HG03108 (cell line): Measurements from ENCODE around the gene RTP4.
"Not testable (repeated sequence)": the region's sequence is repeated elsewhere in the genome, so short reads cannot be mapped to it uniquely, and the experiment has no call there.

Experiments
- ATAC-seq: cut with Tn5 transposase; IDR thresholded peaks from one replicate; pipeline ENCODE4 v1.9.1; 2021; ENCODE audit warnings: moderate library complexity; ENCODE audit not compliant: unreplicated experiment

The RTP4 gene

GRCh38 chr3:187369089-187369447 lies 883 bp downstream of the RTP4 start:
- no peak for ATAC-seq

DNA sequence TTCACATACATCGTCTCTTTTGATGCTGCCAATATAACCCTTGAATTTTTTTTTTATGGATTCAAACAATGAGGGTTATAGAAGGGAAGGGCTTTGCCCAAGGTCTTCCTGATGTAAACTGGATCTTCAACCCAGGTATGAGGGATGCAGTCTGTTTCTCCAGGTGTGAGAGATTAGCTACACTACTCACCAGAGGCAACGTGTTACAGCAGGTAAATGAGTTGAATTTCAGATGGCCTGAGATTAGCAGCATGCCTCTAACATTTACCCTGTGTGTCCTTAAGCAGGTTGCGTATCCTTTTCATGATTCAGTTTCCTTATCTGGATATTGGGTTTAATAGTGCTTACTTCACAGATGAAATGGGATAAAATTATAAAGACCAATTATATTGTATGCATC lies 1.9 kb downstream of the RTP4 start:
- no peak for ATAC-seq

DNA sequence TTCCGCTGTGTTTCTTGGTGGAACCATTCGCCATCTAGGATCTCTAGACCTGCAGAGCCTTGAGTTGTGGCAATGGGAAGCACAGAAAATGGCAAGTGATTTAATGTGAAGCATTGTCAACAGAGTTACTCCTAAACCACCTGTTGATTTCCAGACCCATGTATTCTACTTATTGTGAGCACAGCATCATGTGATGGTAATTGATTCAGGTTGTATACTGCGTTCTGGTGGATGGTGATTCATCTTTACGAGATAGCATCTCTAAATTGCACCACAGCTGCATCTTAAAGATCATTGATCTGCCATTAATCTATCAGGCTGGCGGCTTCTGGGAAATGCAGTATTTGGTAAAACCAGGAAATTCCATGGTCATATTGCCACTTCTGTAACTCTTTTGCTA lies 7.4 kb downstream of the RTP4 start:
- no peak for ATAC-seq

DNA sequence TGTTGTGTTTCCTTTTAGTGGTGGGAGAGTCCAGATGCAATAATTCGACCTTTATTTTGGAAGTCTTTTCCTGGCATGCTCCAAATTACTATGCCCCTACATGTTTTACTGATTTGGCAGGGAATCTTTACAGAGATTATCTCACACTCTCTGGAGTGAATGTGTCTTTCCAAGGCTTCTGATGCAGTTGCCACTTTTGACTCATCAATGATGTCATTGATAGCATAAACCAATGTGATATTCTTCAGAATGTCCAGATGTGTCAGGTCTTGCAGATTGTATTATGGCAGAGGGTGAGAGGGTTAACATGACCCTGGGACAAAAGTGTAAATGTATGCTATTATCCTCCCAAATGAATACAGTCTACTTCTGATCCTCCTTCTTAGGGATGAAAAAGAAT lies 9.7 kb downstream of the RTP4 start:
- no peak for ATAC-seq

DNA sequence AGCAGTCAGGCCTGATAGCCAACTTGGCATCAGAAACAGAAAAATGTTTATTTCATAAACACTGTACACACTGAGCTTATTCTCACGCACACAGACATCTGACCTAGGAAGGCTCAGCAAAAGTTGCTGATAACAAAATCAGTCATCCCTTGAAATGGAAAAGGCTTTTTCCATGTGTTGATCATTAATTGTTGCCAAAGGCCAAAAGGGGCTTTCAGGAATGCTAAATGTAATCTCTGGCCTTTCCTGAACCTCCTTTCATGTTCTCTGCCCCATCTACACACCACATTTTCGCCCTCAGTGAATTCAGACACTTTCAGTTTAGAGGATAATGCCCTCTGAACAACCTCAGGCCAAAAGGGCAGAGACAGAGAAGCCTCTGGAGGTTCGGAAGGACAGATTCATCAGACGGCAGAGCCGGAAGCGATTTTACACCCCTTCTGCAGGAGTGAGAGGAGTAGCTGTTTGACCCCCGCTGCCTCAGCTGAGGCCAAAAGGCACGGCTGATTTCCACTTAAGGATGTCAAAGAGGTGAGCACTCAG lies 14.5 kb downstream of the RTP4 start:
- ATAC-seq = no peak

- no peak for ATAC-seq
Observed at GRCh38 chr3:187383246-187383645, 15.1 kb downstream of the RTP4 start.

- ATAC-seq = no peak
Observed at GRCh38 chr3:187385296-187385695, 17.1 kb downstream of the RTP4 start.

DNA sequence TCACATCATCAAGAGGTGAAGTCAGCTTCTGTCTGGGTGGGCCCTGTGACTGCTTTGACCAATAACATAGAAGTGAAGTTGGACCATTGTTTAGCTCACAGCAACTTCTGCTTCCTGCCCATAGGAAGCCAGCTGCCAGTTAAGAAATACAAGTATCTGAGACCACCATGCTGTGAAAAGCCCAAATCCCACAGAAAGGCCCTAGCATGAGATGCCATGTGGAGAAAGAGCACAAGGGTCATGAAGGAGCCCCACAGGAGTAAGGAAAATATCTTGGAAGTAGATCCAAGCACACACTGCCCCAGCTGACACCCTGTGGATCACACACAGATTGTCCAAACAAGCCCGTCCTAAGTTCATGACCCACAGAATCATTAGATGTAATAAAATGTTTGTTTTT lies 28.5 kb downstream of the RTP4 start:
- no peak for ATAC-seq

DNA sequence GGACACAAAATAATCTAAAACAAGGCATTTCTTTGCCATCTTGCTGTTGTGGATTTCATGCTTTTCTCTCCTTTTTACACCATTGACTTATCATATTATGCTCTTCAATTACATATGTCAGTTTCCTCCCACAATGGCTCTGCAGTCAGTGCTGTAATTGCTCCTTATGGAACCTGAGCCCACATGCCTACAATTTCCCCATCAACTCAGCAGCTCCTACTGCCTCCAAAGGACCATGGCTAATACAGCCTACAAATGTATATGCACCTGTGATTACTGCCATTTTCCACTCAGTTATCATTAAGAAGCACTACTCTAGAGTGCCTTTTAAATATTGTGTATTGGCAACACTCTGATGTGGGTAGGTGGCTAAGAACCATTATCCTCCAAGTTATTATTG lies 30.8 kb downstream of the RTP4 start:
- ATAC-seq = no peak

DNA sequence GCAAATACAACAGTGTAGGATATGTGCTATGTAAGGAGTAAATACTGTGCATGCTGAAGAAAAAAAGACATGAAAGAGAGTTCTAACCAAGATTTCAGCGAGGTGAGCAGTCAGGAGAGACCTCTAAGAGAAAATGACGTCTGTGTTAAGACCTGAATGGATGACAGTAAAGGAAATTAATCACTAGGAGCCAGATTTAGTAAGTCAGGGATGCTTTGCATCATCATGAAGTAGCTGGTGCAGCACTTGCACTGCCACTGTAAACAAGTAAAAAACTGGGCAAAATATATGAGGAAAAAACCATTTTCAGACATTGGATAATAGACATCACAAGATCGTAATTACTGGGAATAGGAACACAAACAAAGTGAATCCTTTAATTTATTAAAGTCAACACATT lies 32.6 kb downstream of the RTP4 start:
- no peak for ATAC-seq

GRCh38 chr3:187401856-187402255 lies 33.7 kb downstream of the RTP4 start:
- ATAC-seq = no peak

GRCh38 chr3:187403768-187404288 lies 35.6 kb downstream of the RTP4 start:
- no peak for ATAC-seq

GRCh38 chr3:187406927-187407326 lies 38.7 kb downstream of the RTP4 start:
- ATAC-seq = no peak

- not testable (repeated sequence) for ATAC-seq
Observed at GRCh38 chr3:187411991-187412781, 44.0 kb downstream of the RTP4 start.
